Neuronal stem cell (in vitro differentiated cells): ENCODE results near the gene GABRR3.

Experiments used
- DNase-seq: peaks from one replicate; pipeline ENCODE4 v3.0.0-alpha.2; 2013; ENCODE audit warnings: low spot score
- H2AFZ ChIP-seq: one replicate; pipeline ENCODE4 v1.6.1; 2013; ENCODE audit warnings: mild to moderate bottlenecking, low read length, inconsistent platforms
- H2AK5ac ChIP-seq: 2 replicates; pipeline ENCODE4 v1.6.1; 2013; ENCODE audit warnings: low read depth, mild to moderate bottlenecking, inconsistent platforms, low read length, moderate library complexity, mixed read lengths
- H2BK120ac ChIP-seq: 2 replicates; pipeline ENCODE4 v1.6.1; 2013; ENCODE audit warnings: low read depth, mild to moderate bottlenecking, inconsistent platforms, low read length, moderate library complexity, mixed read lengths
- H2BK12ac ChIP-seq: one replicate; pipeline ENCODE4 v1.6.1; 2013; ENCODE audit warnings: low read length, inconsistent platforms
- H2BK15ac ChIP-seq: 2 replicates; pipeline ENCODE4 v1.6.1; 2013; ENCODE audit warnings: mild to moderate bottlenecking, low read length, inconsistent platforms, mixed read lengths
- H2BK5ac ChIP-seq: one replicate; pipeline ENCODE4 v1.6.1; 2013; ENCODE audit warnings: inconsistent platforms, mild to moderate bottlenecking, low read length, moderate library complexity
- H3K14ac ChIP-seq: one replicate; pipeline ENCODE4 v1.6.1; 2013; ENCODE audit warnings: low read length, inconsistent platforms
- H3K18ac ChIP-seq: 2 replicates; pipeline ENCODE4 v1.6.1; 2013; ENCODE audit warnings: low read length, inconsistent platforms
- H3K23ac ChIP-seq: 2 replicates; pipeline ENCODE4 v1.6.1; 2013; ENCODE audit warnings: low read depth, mild to moderate bottlenecking, mixed read lengths, low read length, inconsistent platforms; ENCODE audit not compliant: poor library complexity
- H3K27ac ChIP-seq: replicated peaks from 3 replicates; pipeline ENCODE4 v1.5.1; 2013; ENCODE audit warnings: low read length, inconsistent platforms
- H3K27me3 ChIP-seq, 3 experiments: 2 replicates each; pipeline ENCODE4 v1.6.1; 2013; ENCODE audit warnings: low read length in 3 of 3, mild to moderate bottlenecking in 2 of 3, inconsistent platforms in 1 of 3, low read depth in 1 of 3, mixed read lengths in 1 of 3, moderate library complexity in 1 of 3; ENCODE audit not compliant: control insufficient read depth in 3 of 3, insufficient read depth in 3 of 3
- H3K36me3 ChIP-seq, 2 donors: replicated peaks in 1 of 2; 2 replicates each; pipeline ENCODE4 v1.6.1; 2013; ENCODE audit warnings: low read length in 2 of 2; ENCODE audit not compliant: control insufficient read depth in 2 of 2, insufficient read depth in 2 of 2
- H3K4ac ChIP-seq: 2 replicates; pipeline ENCODE4 v1.6.1; 2013; ENCODE audit warnings: inconsistent platforms, mild to moderate bottlenecking, low read length, moderate library complexity
- H3K4me1 ChIP-seq, 2 donors: 1 replicate in 1 of 2; 2 replicates in 1 of 2; pipeline ENCODE4 v1.6.1; 2013; ENCODE audit warnings: low read length in 2 of 2, low read depth in 1 of 2; ENCODE audit not compliant: control insufficient read depth in 2 of 2, insufficient read depth in 1 of 2
- H3K4me2 ChIP-seq: one replicate; pipeline ENCODE4 v1.6.1; 2013; ENCODE audit warnings: mild to moderate bottlenecking, low read length, inconsistent platforms; ENCODE audit not compliant: insufficient read depth, poor library complexity, severe bottlenecking
- H3K4me3 ChIP-seq, 2 donors: 2 replicates each; pipeline ENCODE4 v1.5.1; 2013; ENCODE audit warnings: low read length in 2 of 2, mild to moderate bottlenecking in 2 of 2, inconsistent platforms in 1 of 2, moderate library complexity in 1 of 2
- H3K79me1 ChIP-seq: one replicate; pipeline ENCODE4 v1.6.1; 2013; ENCODE audit warnings: low read depth, mild to moderate bottlenecking, inconsistent platforms, low read length, moderate library complexity
- H3K9ac ChIP-seq: one replicate; pipeline ENCODE4 v1.6.1; 2013; ENCODE audit warnings: mild to moderate bottlenecking, low read depth, low read length, inconsistent platforms; ENCODE audit not compliant: poor library complexity
- H3K9me3 ChIP-seq, 2 donors: replicated peaks in 1 of 2; 2 replicates each; pipeline versions ENCODE3 to v1.6.1; 2013; ENCODE audit warnings: low read length in 2 of 2, mild to moderate bottlenecking in 2 of 2, inconsistent platforms in 1 of 2, low read depth in 1 of 2, mixed read lengths in 1 of 2, moderate library complexity in 1 of 2; ENCODE audit not compliant: control insufficient read depth in 2 of 2, insufficient read depth in 1 of 2
- H4K8ac ChIP-seq: one replicate; pipeline ENCODE4 v1.6.1; 2013; ENCODE audit warnings: low read depth, mild to moderate bottlenecking, inconsistent platforms, low read length, moderate library complexity
- H4K91ac ChIP-seq: one replicate; pipeline ENCODE4 v1.6.1; 2013; ENCODE audit warnings: low read length, low read depth, mild to moderate bottlenecking, inconsistent platforms; ENCODE audit not compliant: poor library complexity
- WGBS, 2 donors: extraction: QIAGEN DNeasy Blood & Tissue Kit; methylation state at CpG; one replicate each; pipeline ENCODE4 v1.1.7; 2013; ENCODE audit warnings: missing lambda C conversion rate in 2 of 2, mixed read lengths in 1 of 2; ENCODE audit not compliant: insufficient read length in 2 of 2, insufficient replicate concordance in 1 of 2; ENCODE audit errors: extremely low coverage in 2 of 2; 5-methylcytosine and 5-hydroxymethylcytosine counted together

GABRR3 gene

DNA sequence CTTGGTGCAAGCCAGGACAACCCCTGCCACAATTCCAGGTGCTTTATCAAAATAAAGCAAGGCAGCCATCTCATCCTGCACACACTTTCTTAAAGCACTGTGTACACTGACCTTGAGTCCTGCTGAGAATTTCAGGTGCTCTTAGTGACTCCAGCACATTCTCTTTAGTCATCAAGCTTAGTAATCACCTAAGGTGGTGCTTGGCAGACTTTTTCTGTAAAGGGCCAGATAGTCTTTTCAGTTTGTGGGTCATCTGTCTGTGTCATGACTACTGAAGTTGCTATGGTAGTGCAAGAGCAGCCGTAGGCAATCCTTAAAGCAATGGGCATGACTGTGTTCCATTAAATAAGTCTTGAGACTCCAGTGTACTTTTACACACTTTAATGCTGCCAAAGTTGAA lies 99.3 kb downstream of the GABRR3 start:
- Histone ChIP-seq H3K18ac (no peak overlapping the region), H2AK5ac (no peak overlapping the region), H2BK12ac (no peak overlapping the region), H3K4me3 (no peak overlapping the region), H3K27me3 (no peaks in the 10 kb centered on the region), H3K4me2 (no peak overlapping the region), H4K91ac (no peak overlapping the region), H3K4ac (no peak overlapping the region), H3K14ac (no peak overlapping the region), H3K79me1 (no peaks in the 10 kb centered on the region), H3K23ac (no peak overlapping the region), H3K27ac (no peak overlapping the region), H3K9ac (no peak overlapping the region), H4K8ac (no peak overlapping the region), H2BK120ac (no peak overlapping the region), H3K36me3 (peaks cover 0 to 38% of the 10 kb centered on the region in 2 donors), H2BK5ac (no peak overlapping the region), H3K9me3 (no peaks in the 10 kb centered on the region), H2AFZ (no peak overlapping the region), H2BK15ac (no peak overlapping the region), H3K4me1 (no peaks in the 10 kb centered on the region)
- no peak for DNase-seq
- WGBS, 2 donors = no CpG with 5 or more reads among the region's 1 CpG
